ENCODE measurements around the gene TBL1XR1.

DNA sequence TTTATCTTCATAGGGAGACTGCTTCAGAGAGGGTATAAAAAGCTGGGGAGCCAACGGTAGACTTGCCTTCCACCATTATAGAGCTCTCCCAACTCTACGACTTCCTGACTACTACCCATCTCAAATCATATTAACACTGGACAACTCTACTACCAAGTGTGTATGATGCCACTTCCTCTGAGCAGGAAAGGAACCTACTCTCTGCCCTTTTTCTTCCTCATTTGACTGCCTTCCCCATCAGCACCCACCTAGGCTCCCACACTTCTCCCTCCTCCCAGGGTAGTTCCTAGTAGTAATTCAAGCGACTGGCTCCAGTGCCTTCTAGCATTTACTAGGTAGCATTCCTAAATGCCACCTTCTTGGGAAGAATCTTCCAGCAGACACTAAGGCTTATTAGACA is 24.5 kb upstream of the TBL1XR1 start:
- no peak for TF ChIP-seq CTCF (IDR thresholded peaks at IDR 0.05; ENCODE audit: extremely low read depth in 1 of 2, insufficient read depth in 1 of 2, low read depth in 1 of 2, low read length in 2 of 2)
- TF ChIP-seq POLR2A (IDR thresholded peaks at IDR 0.05; ENCODE audit: low read depth, low read length) = no peak
- TF ChIP-seq MAX (IDR thresholded peaks at IDR 0.05; ENCODE audit: insufficient read depth, insufficient read length) = no peak

All from endothelial cell of umbilical vein (primary cell).